ENCODE data around the gene ROCK2. TPM values are rescaled to one million over a fixed set of nuclear protein-coding genes. Genes with fewer than 3 reads are reported as not detected.
A peak's percentile ranks its signal among the peaks of the same experiment; 100 is the strongest.

Gene ROCK2
- total and polyA plus RNA-seq, 9 of the 15 experiments (the other 6 are each of a cell fraction or from before 2014, with no cell fraction given): 4.9 to 30.6 (median 14.3) TPM

DNA sequence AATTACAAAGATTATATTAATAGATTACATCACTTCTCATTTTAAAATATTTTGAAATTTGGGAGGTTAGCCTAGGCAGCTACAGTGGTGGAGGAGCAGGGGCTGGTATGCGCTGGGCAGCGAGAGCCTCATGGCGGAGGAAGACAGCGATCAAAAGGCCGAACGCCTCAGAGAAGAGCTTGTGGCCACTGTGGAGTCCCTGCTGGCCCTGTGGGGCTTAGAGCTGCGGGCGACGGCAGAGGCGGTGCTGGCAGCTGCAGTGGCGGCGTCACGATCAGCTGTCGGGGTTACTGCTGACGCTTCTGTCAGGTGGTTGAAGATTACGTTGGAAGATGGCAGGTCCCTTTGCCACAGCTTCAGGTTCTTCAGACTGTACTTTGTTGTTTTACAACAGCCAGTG is 87.4 kb downstream of the ROCK2 start:
- peaks cover 0 to 3% of the 10 kb centered on the region in 2 experiments; a peak in 1 of 5 replicates for H3K4me1 ChIP-seq (replicated peaks in 1 of 2; ENCODE audit: control insufficient read depth in 2 of 2, insufficient read depth in 2 of 2, low read length in 2 of 2)
- no peaks in the 10 kb centered on the region for H3K36me3 ChIP-seq (ENCODE audit: control insufficient read depth, insufficient read depth, low read length)
- no peak for FAIRE-seq
- H3K79me2 ChIP-seq (ENCODE audit: control insufficient read depth, insufficient read depth, low read length): peaks cover 8% of the 10 kb centered on the region; the same call in 1 of the 3 replicates
- 95% methylated on average over 14 of the region's 16 CpGs for WGBS (ENCODE audit: insufficient coverage, low coverage, missing lambda C conversion rate)
- TF ChIP-seq, protein P1, sequence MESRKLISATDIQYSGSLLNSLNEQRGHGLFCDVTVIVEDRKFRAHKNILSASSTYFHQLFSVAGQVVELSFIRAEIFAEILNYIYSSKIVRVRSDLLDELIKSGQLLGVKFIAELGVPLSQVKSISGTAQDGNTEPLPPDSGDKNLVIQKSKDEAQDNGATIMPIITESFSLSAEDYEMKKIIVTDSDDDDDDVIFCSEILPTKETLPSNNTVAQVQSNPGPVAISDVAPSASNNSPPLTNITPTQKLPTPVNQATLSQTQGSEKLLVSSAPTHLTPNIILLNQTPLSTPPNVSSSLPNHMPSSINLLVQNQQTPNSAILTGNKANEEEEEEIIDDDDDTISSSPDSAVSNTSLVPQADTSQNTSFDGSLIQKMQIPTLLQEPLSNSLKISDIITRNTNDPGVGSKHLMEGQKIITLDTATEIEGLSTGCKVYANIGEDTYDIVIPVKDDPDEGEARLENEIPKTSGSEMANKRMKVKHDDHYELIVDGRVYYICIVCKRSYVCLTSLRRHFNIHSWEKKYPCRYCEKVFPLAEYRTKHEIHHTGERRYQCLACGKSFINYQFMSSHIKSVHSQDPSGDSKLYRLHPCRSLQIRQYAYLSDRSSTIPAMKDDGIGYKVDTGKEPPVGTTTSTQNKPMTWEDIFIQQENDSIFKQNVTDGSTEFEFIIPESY (CRISPR knock-in tag; IDR thresholded peaks at IDR 0.05): 0 out of 2 replicates have a peak, but pooled peaks have one; percentile 36
- TF ChIP-seq, protein P2, sequence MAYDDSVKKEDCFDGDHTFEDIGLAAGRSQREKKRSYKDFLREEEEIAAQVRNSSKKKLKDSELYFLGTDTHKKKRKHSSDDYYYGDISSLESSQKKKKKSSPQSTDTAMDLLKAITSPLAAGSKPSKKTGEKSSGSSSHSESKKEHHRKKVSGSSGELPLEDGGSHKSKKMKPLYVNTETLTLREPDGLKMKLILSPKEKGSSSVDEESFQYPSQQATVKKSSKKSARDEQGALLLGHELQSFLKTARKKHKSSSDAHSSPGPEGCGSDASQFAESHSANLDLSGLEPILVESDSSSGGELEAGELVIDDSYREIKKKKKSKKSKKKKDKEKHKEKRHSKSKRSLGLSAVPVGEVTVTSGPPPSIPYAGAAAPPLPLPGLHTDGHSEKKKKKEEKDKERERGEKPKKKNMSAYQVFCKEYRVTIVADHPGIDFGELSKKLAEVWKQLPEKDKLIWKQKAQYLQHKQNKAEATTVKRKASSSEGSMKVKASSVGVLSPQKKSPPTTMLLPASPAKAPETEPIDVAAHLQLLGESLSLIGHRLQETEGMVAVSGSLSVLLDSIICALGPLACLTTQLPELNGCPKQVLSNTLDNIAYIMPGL (CRISPR knock-in tag; IDR thresholded peaks at IDR 0.05): no peak
- TF ChIP-seq MTA3 (IDR thresholded peaks at IDR 0.05; ENCODE audit: borderline replicate concordance) (no peak), BRF1 (IDR thresholded peaks at IDR 0.05; ENCODE audit: borderline replicate concordance, extremely low read depth, insufficient read length) (no peak)
- H3K9me3 ChIP-seq (replicated peaks; ENCODE audit: control insufficient read depth, insufficient read depth, low read depth, low read length): no peaks in the 10 kb centered on the region
- ATAC-seq: no peak
- H3K4me3 ChIP-seq: no peak overlapping the region
- H3K27ac ChIP-seq (ENCODE audit: extremely low read depth, low read depth, low read length): no peak overlapping the region
- intact Hi-C loops (cut with micrococcal nuclease) (no loop called here), in situ Hi-C loops (cut with MboI) (no loop called here)
- ChIA-PET CTCF (ENCODE audit: low intra/inter-chr PET ratio) (no interaction called here), POLR2A (interaction anchor here (0.7 kb wide), 1 partner anchor 40 kb away, joined by 3 read pairs; no protein-coding TSS in a partner anchor)
- H3K9me1 ChIP-seq (ENCODE audit: control insufficient read depth, insufficient read depth, low read length): no peaks in the 10 kb centered on the region
- no peaks in the 10 kb centered on the region for H3K27me3 ChIP-seq (ENCODE audit: control insufficient read depth in 2 of 2, insufficient read depth in 2 of 2, low read length in 2 of 2)
- DNase-seq (ENCODE audit: extremely low read depth in 1 of 4, low spot score in 3 of 4): no peak
- no peak overlapping the region for H2AFZ ChIP-seq (ENCODE audit: low read depth, low read length)
- no peak overlapping the region for H3K4me2 ChIP-seq (ENCODE audit: insufficient read depth, low read length)
- BruUV-seq (replicated peaks): no TSS peak
- 0 out of 2 replicates have a peak, but pooled peaks cover 2% of the 10 kb centered on the region for H4K20me1 ChIP-seq (replicated peaks; ENCODE audit: control insufficient read depth, insufficient read depth, low read length)
- no peak overlapping the region for H3K9ac ChIP-seq (ENCODE audit: insufficient read depth in 1 of 2, low read depth in 2 of 2, low read length in 2 of 2)
